B cell (primary cell): Measurements from ENCODE around the gene KDM5B. TPM values are rescaled to one million over a fixed set of nuclear protein-coding genes. Genes with fewer than 3 reads are reported as not detected.

Source experiments
- ATAC-seq: fragments of 200-7000 bp; cut with Tn5 transposase; one replicate; pipeline ENCODE4 v1.10.0; 2021; ENCODE audit warnings: low read depth, mild to moderate bottlenecking, moderate number of reproducible peaks, moderate library complexity
- CTCF ChIA-PET: fragments of 350-600 bp; sonication (Branson Sonifier 250); formaldehyde crosslinking; loops from one replicate; lab custom pipeline; 2021; ENCODE audit warnings: antibody characterized with exemption, inconsistent platforms; lab: Charles Lee
- POLR2A ChIA-PET: fragments of 350-600 bp; sonication (Branson Sonifier 250); formaldehyde crosslinking; loops from one replicate; lab custom pipeline; 2021; ENCODE audit warnings: antibody characterized with exemption; lab: Charles Lee
- DNase-seq: peaks from one replicate; pipeline ENCODE4 v3.0.0; 2013
- H2AFZ ChIP-seq: 2 replicates; pipeline ENCODE4 v1.6.1; 2012; ENCODE audit warnings: mild to moderate bottlenecking, low read depth, low read length; ENCODE audit not compliant: insufficient read depth, poor library complexity, severe bottlenecking
- H3K27ac ChIP-seq, 2 donors: 1 replicate in 1 of 2; 2 replicates in 1 of 2; pipeline ENCODE4 v1.5.1; 2012 to 2013; ENCODE audit warnings: low read length in 2 of 2, mild to moderate bottlenecking in 2 of 2, moderate library complexity in 1 of 2
- H3K27me3 ChIP-seq, 4 experiments: fragments of 200-600 bp in 1 of 4; sonication (generic) in 1 of 4; replicated peaks in 1 of 4; 1 replicate in 2 of 4; 2 replicates in 2 of 4; pipeline versions ENCODE4 v1.6.1 to v1.7.0; 2013 to 2016; ENCODE audit warnings: low read length in 3 of 4, mild to moderate bottlenecking in 2 of 4, mixed read lengths in 1 of 4, moderate library complexity in 1 of 4; ENCODE audit not compliant: insufficient read depth in 4 of 4, control insufficient read depth in 3 of 4; ENCODE audit errors: control extremely low read depth in 1 of 4
- H3K36me3 ChIP-seq, 2 experiments: replicated peaks in 1 of 2; 1 replicate in 1 of 2; 2 replicates in 1 of 2; pipeline versions ENCODE4 v1.6.1 to v1.7.1; 2013; ENCODE audit warnings: low read length in 1 of 2; ENCODE audit not compliant: insufficient read depth in 2 of 2, control insufficient read depth in 1 of 2; ENCODE audit errors: control extremely low read depth in 1 of 2, extremely low read depth in 1 of 2
- H3K4me1 ChIP-seq, 2 donors: fragments of 200-600 bp in 1 of 2; sonication (generic) in 1 of 2; 1 replicate in 1 of 2; 2 replicates in 1 of 2; pipeline versions ENCODE4 v1.5.1 to v1.6.1; 2013 to 2017; ENCODE audit warnings: low read length in 2 of 2; ENCODE audit not compliant: control insufficient read depth in 2 of 2, insufficient read depth in 2 of 2
- H3K4me2 ChIP-seq: replicated peaks from 2 replicates; pipeline ENCODE3; 2012; ENCODE audit warnings: mild to moderate bottlenecking, low read depth, low read length; ENCODE audit not compliant: poor library complexity, severe bottlenecking
- H3K4me3 ChIP-seq, 5 experiments: fragments of 200-600 bp in 1 of 5; sonication (generic) in 1 of 5; 1 replicate in 3 of 5; 2 replicates in 2 of 5; pipeline versions ENCODE4 v1.5.1 to v1.7.0; 2011 to 2016; ENCODE audit warnings: low read length in 4 of 5, mild to moderate bottlenecking in 4 of 5, low read depth in 2 of 5, control low read depth in 1 of 5, moderate library complexity in 1 of 5; ENCODE audit not compliant: insufficient read depth in 1 of 5; ENCODE audit errors: control extremely low read depth in 1 of 5, extremely low read depth in 1 of 5
- H3K79me2 ChIP-seq: fragments of 200-600 bp; sonication (generic); one replicate; pipeline ENCODE4 v1.6.0; 2016; ENCODE audit warnings: low read length; ENCODE audit not compliant: control insufficient read depth, insufficient read depth
- H3K9ac ChIP-seq: fragments of 200-600 bp; sonication (generic); 2 replicates; pipeline ENCODE4 v1.6.1; 2017; ENCODE audit warnings: mild to moderate bottlenecking, low read length, moderate library complexity
- H3K9me3 ChIP-seq, 3 donors: one replicate each; pipeline versions ENCODE4 v1.6.1 to v1.7.1; 2013; ENCODE audit warnings: low read length in 2 of 3; ENCODE audit not compliant: control insufficient read depth in 2 of 3, insufficient read depth in 1 of 3; ENCODE audit errors: control extremely low read depth in 1 of 3
- H4K20me1 ChIP-seq: 2 replicates; pipeline ENCODE4 v1.6.0; 2012; ENCODE audit warnings: mild to moderate bottlenecking, low read length; ENCODE audit not compliant: insufficient read depth, control insufficient read depth, poor library complexity, severe bottlenecking
- H3K27ac Mint-ChIP-seq: one replicate; pipeline ENCODE4 v1.8.0; 2021; ENCODE audit warnings: mixed read lengths
- H3K27me3 Mint-ChIP-seq: one replicate; pipeline ENCODE4 v1.8.0; 2021; ENCODE audit warnings: mixed read lengths
- H3K4me1 Mint-ChIP-seq: one replicate; pipeline ENCODE4 v1.8.0; 2021; ENCODE audit warnings: mixed read lengths
- H3K4me3 Mint-ChIP-seq: one replicate; pipeline ENCODE4 v1.8.0; 2021; ENCODE audit warnings: mixed read lengths
- H3K9me3 Mint-ChIP-seq: one replicate; pipeline ENCODE4 v1.8.0; 2022; ENCODE audit warnings: mixed read lengths; ENCODE audit not compliant: insufficient read depth
- EZH2 ChIP-seq: IDR thresholded peaks from 2 replicates; pipeline ENCODE4 v1.6.1; 2012; ENCODE audit warnings: borderline replicate concordance, low read depth, mild to moderate bottlenecking, moderate library complexity, low read length; ENCODE audit not compliant: insufficient read depth, poor library complexity, severe bottlenecking
- WGBS: methylation state at CpG from one replicate; pipeline ENCODE4 v1.1.5; 2013; ENCODE audit warnings: missing lambda C conversion rate; ENCODE audit not compliant: insufficient coverage; 5-methylcytosine and 5-hydroxymethylcytosine counted together
- intact Hi-C: fragments of 100-400 bp; cut with micrococcal nuclease; formaldehyde crosslinking; loops from one replicate; pipeline ENCODE4 v1.10.0; 2022
- polyA plus RNA-seq: library from polyadenylated mRNA; depleted of rRNA; stranded (reverse); fragments of >200 nt; gene quantifications from 2 replicates; pipeline ENCODE4 v1.2.3, GENCODE V29; 2012
- total RNA-seq, 2 donors: library from RNA; stranded (reverse); fragments of 120-200 nt in 1 of 2; gene quantifications; 1 replicate in 1 of 2; 2 replicates in 1 of 2; pipeline versions ENCODE4 v1.2.3 to v1.2.4, GENCODE V29; 2013 to 2022
- TF ChIP-seq, protein P1 (sequence below): fragments of 200-600 bp; IDR thresholded peaks from one replicate; pipeline ENCODE4 v1.8.0; 2022; ENCODE audit warnings: antibody characterized with exemption, mild to moderate bottlenecking

The KDM5B gene
- total and polyA plus RNA-seq, 2 donors (not counting 1 experiment from before 2014, with no cell fraction given): 11.2 to 62.7 TPM

DNA sequence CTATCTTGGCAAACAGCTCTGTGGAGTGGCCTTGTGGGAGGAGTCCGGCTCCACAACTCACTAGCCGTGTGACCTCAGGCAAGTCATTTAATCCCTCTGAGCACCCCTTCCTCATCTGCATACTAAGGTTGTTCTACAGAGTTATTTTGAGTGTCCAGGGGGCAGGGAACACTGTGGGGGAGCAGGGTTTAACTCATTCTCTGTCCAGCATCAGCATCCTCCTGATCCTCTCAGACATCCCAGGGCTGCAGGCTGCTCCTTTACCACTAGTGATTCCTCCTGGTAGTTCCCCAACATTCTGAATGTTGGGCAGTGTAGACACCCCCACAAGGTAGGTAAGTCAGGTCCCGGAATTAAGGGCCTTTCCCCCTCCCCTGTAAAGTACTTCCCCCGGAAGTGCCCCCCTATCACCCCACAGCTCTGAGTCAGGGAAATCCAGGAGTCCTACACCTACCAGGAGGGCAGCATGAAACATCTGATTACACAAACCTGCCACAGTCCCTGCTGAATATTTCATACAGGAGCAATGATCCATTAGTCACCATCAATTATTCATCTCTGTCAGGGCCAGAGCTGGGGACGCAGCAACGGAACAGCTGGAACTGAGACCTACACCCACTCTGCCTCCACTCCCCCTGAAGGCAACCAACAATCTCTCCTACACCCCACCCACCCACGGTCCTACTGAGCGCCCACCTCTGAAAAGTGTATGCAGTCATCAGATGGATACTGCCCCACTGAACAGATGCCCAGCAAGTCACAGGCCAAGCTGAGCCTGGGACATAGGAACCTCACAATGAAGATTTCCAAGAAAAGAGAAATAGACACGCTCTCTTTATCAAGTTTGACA is 118.5 kb downstream of the KDM5B start:
- Mint-ChIP-seq H3K9me3 (no peaks in the 10 kb centered on the region), H3K27me3 (peaks cover 53% of the 10 kb centered on the region), H3K4me3 (no peak overlapping the region), H3K27ac (no peak overlapping the region), H3K4me1 (no peaks in the 10 kb centered on the region)
- Histone ChIP-seq H2AFZ (no peak overlapping the region), H3K27ac (no peak overlapping the region), H3K4me1 (no peaks in the 10 kb centered on the region), H3K9me3 (no peaks in the 10 kb centered on the region), H4K20me1 (no peaks in the 10 kb centered on the region), H3K9ac (no peak overlapping the region), H3K4me3 (no peak overlapping the region), H3K36me3 (no peaks in the 10 kb centered on the region), H3K4me2 (no peak overlapping the region), H3K79me2 (no peaks in the 10 kb centered on the region), H3K27me3 (peaks cover 0 to 29% (median 1%) of the 10 kb centered on the region in 4 experiments)
- ATAC-seq (no peak), DNase-seq (no peak)
- POLR2A ChIA-PET: no interaction called here
- TF ChIP-seq, protein P1, sequence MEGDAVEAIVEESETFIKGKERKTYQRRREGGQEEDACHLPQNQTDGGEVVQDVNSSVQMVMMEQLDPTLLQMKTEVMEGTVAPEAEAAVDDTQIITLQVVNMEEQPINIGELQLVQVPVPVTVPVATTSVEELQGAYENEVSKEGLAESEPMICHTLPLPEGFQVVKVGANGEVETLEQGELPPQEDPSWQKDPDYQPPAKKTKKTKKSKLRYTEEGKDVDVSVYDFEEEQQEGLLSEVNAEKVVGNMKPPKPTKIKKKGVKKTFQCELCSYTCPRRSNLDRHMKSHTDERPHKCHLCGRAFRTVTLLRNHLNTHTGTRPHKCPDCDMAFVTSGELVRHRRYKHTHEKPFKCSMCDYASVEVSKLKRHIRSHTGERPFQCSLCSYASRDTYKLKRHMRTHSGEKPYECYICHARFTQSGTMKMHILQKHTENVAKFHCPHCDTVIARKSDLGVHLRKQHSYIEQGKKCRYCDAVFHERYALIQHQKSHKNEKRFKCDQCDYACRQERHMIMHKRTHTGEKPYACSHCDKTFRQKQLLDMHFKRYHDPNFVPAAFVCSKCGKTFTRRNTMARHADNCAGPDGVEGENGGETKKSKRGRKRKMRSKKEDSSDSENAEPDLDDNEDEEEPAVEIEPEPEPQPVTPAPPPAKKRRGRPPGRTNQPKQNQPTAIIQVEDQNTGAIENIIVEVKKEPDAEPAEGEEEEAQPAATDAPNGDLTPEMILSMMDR: no peak
- no peak for TF ChIP-seq EZH2
- CTCF ChIA-PET: no interaction called here
- 76% methylated on average over 7 of the region's 9 CpGs for WGBS
- intact Hi-C loops: no loop called here

DNA sequence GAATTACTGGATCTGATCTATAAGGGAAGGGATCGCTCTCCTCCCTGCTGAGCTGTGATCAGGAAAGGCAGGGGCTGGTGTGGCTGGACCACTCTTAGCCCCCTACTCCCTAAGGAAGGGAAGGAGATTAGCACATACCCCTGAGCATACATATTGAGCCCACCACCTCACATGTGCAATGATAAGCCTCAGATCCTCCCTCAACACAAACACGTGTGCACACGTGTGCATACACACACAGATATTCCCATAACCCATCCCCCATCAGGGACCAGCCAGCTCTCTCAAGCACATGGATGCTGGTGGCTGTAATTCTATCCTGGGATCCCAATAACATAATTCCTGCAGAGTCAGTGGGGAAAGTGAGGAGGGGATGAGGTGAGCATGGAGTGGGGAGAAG is 119.1 kb downstream of the KDM5B start:
- no peak for ATAC-seq
- Histone ChIP-seq H3K79me2 (no peaks in the 10 kb centered on the region), H3K27ac (no peak overlapping the region), H2AFZ (no peak overlapping the region), H3K4me1 (no peaks in the 10 kb centered on the region), H3K4me2 (no peak overlapping the region), H3K4me3 (no peak overlapping the region), H4K20me1 (no peaks in the 10 kb centered on the region), H3K36me3 (no peaks in the 10 kb centered on the region), H3K9ac (no peak overlapping the region), H3K27me3 (peaks cover 0 to 24% (median 1%) of the 10 kb centered on the region in 4 experiments), H3K9me3 (no peaks in the 10 kb centered on the region)
- TF ChIP-seq EZH2: no peak
- TF ChIP-seq, protein P1: no peak
- DNase-seq: no peak
- Mint-ChIP-seq H3K27ac (no peak overlapping the region), H3K4me1 (no peaks in the 10 kb centered on the region), H3K27me3 (peaks cover 46% of the 10 kb centered on the region), H3K4me3 (no peak overlapping the region), H3K9me3 (no peaks in the 10 kb centered on the region)
- 71% methylated on average over 2 of the region's 3 CpGs for WGBS
- POLR2A ChIA-PET: no interaction called here
- intact Hi-C loops: no loop called here
- CTCF ChIA-PET: no interaction called here
